Ovary (tissue), 9 donors: ENCODE measurements around the gene DISC1. TPM values are rescaled to one million over a fixed set of nuclear protein-coding genes. Genes with fewer than 3 reads are reported as not detected.

ENCODE experiments used
- DNase-seq, 5 donors: peaks; one replicate each; pipeline ENCODE4 v3.0.0-alpha.2; 2019 to 2020
- H3K27ac ChIP-seq, 2 donors: fragments of 200-600 bp; one replicate each; pipeline versions ENCODE4 v1.5.1 to v1.8.0; 2019 to 2022
- H3K27me3 ChIP-seq: fragments of 200-600 bp; one replicate; pipeline ENCODE4 v1.8.0; 2022
- H3K36me3 ChIP-seq: fragments of 200-600 bp; sonication (generic); one replicate; pipeline ENCODE4 v1.5.1; 2019
- H3K4me1 ChIP-seq: one replicate; pipeline ENCODE4 v1.8.1; 2013; ENCODE audit warnings: mild to moderate bottlenecking, moderate library complexity; ENCODE audit not compliant: insufficient read depth
- H3K4me3 ChIP-seq: fragments of 200-600 bp; sonication (generic); one replicate; pipeline ENCODE4 v1.5.1; 2017
- H3K9me3 ChIP-seq, 2 donors: fragments of 200-600 bp in 1 of 2; sonication (generic) in 1 of 2; one replicate each; pipeline versions ENCODE4 v1.5.1 to v1.8.1; 2013 to 2019; ENCODE audit warnings: mild to moderate bottlenecking in 1 of 2, moderate library complexity in 1 of 2
- EP300 ChIP-seq: sonication (generic); formaldehyde crosslinking; IDR thresholded peaks from one replicate; pipeline ENCODE4 v1.6.1; 2017; ENCODE audit warnings: antibody characterized with exemption
- POLR2A ChIP-seq: fragments of 450-650 bp; IDR thresholded peaks from one replicate; pipeline ENCODE4 v1.6.1; 2017; ENCODE audit warnings: antibody characterized with exemption, mild to moderate bottlenecking, moderate library complexity
- WGBS, 3 donors: extraction: QIAGEN DNeasy Blood & Tissue Kit in 1 of 3; methylation state at CpG; one replicate each; pipeline versions ENCODE4 v1.1.5 to v1.1.7; 2013 to 2017; 5-methylcytosine and 5-hydroxymethylcytosine counted together
- intact Hi-C, 4 donors: fragments of 100-400 bp; cut with DNase I; formaldehyde crosslinking; loops; one replicate each; pipeline versions ENCODE4 v1.11.0 to v1.15.1; 2022 to 2023
- polyA plus RNA-seq, 2 donors: library from polyadenylated mRNA; stranded (reverse); fragments of 200-250 nt in 1 of 2; fragments of 350-450 nt in 1 of 2; fragmentation: Illumina TruSeq in 1 of 2; extraction: RNeasy Lipid Tissue Mini Kit (QIAGEN cat#74804) in 1 of 2; gene quantifications; one replicate each; pipeline ENCODE4 v1.2.3, GENCODE V29; 2013 to 2014
- total RNA-seq, 7 donors: library from RNA; depleted of rRNA in 2 of 7; stranded (reverse); fragments of >200 nt in 2 of 7; fragmentation: NEBNext Ultra II Directional in 3 of 7; extraction: Animal tissue kit (Norgen Biotek cat#: 25700) in 3 of 7; gene quantifications; one replicate each; pipeline versions ENCODE4 v1.1.0 to v1.2.4, GENCODE V29; 2016 to 2023
- TF ChIP-seq, protein P1 (sequence below), 3 donors: fragments of 450-650 bp in 2 of 3; fragments of 200-600 bp in 1 of 3; IDR thresholded peaks; one replicate each; pipeline versions ENCODE4 v1.5.1 to v1.8.0; 2016 to 2022; ENCODE audit warnings: antibody characterized with exemption in 3 of 3, mild to moderate bottlenecking in 1 of 3
- donor health status: DM: no; HTN: no; CAD: no; lungs with moderate emphysema.
- donor health status: DM: no; HTN: no; CAD: no.
- donor health status: Bipolar disorder and iron deficiency.
- donor health status: DM: yes; HTN: yes; CAD: no.
- donor health status: DM: no; HTN: no; CAD: no.
- donor health status: DM: yes; HTN: yes; CAD: no.

DISC1 gene
- total and polyA plus RNA-seq, 9 donors, result 3.0 to 24.3 (median 13.0) TPM

DNA sequence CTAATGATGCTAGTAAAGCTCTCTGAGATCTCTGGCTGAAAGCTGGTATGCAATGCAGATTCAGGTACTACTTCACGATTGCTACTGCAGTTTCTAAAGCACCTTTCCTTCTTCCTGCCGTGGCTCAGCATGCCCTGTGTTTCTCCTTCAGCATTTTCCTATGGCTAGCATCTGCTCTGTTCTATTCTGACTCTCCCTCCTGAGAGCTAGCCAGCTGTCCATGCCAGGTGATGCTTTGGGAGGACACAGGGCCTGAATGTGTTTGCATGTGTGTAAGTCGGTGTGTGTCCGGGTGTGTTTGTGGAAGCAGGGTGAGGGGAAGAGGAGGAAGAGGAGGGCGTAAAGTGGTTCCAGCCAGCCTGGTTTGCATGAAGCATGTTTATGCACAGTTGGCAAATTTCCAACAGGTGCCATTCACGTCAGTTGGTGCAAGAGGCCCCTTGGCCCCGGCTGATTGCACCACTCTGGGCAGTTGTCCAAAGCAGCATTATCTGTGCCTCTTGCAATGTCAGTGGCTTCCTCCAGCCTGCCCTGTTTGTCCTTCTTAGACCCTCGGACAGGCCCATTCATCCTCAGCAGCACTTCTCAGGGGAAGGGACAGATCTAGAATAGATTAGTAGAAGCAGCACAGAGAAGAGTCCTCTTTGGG, 433.3 kb downstream of the DISC1 start:
- TF ChIP-seq, protein P1, sequence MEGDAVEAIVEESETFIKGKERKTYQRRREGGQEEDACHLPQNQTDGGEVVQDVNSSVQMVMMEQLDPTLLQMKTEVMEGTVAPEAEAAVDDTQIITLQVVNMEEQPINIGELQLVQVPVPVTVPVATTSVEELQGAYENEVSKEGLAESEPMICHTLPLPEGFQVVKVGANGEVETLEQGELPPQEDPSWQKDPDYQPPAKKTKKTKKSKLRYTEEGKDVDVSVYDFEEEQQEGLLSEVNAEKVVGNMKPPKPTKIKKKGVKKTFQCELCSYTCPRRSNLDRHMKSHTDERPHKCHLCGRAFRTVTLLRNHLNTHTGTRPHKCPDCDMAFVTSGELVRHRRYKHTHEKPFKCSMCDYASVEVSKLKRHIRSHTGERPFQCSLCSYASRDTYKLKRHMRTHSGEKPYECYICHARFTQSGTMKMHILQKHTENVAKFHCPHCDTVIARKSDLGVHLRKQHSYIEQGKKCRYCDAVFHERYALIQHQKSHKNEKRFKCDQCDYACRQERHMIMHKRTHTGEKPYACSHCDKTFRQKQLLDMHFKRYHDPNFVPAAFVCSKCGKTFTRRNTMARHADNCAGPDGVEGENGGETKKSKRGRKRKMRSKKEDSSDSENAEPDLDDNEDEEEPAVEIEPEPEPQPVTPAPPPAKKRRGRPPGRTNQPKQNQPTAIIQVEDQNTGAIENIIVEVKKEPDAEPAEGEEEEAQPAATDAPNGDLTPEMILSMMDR (IDR thresholded peaks at IDR 0.05), result no peak
- TF ChIP-seq EP300 (no peak), POLR2A (no peak)
- no peaks in the 10 kb centered on the region for H3K36me3 ChIP-seq
- no peaks in the 10 kb centered on the region for H3K27me3 ChIP-seq
- DNase-seq, result no peak
- no peaks in the 10 kb centered on the region for H3K9me3 ChIP-seq
- WGBS, 3 donors, result 75 to 80% (median 79%) methylated on average over 8 of the region's 8 CpGs
- H3K4me1 ChIP-seq, result peaks cover 9% of the 10 kb centered on the region
- H3K27ac ChIP-seq, result no peak overlapping the region
- H3K4me3 ChIP-seq, result no peak overlapping the region
- intact Hi-C loops, result no loop called here

GRCh38 chr1:232062967-232063366, 436.4 kb downstream of the DISC1 start:
- 81 to 86% (median 85%) methylated on average over 3 of the region's 3 CpGs for WGBS, 3 donors
- H3K9me3 ChIP-seq, result no peaks in the 10 kb centered on the region
- no peak overlapping the region for H3K4me3 ChIP-seq
- no peak overlapping the region for H3K27ac ChIP-seq
- intact Hi-C loops, result no loop called here
- no peak for DNase-seq
- H3K27me3 ChIP-seq, result no peaks in the 10 kb centered on the region
- no peaks in the 10 kb centered on the region for H3K36me3 ChIP-seq
- H3K4me1 ChIP-seq, result peaks cover 9% of the 10 kb centered on the region
- TF ChIP-seq POLR2A (no peak), EP300 (no peak)
- TF ChIP-seq, protein P1 (IDR thresholded peaks at IDR 0.05), result no peak

GRCh38 chr1:232066521-232066920, 439.9 kb downstream of the DISC1 start:
- Histone ChIP-seq H3K4me1 (no peaks in the 10 kb centered on the region), H3K27me3 (no peaks in the 10 kb centered on the region), H3K27ac (no peak overlapping the region), H3K9me3 (no peaks in the 10 kb centered on the region), H3K36me3 (no peaks in the 10 kb centered on the region), H3K4me3 (no peak overlapping the region)
- intact Hi-C loops, result no loop called here
- TF ChIP-seq, protein P1 (IDR thresholded peaks at IDR 0.05), result no peak
- TF ChIP-seq POLR2A, result no peak
- no peak for TF ChIP-seq EP300
- no peak for DNase-seq
- WGBS, 3 donors, result 96 to 97% (median 96%) methylated on average over 3 of the region's 3 CpGs

- H3K36me3 ChIP-seq, result no peaks in the 10 kb centered on the region
- intact Hi-C loops, result no loop called here
- no peaks in the 10 kb centered on the region for H3K9me3 ChIP-seq
- 69 to 86% (median 80%) methylated on average over 1 of the region's 1 CpG for WGBS, 3 donors
- H3K4me3 ChIP-seq, result no peak overlapping the region
- TF ChIP-seq POLR2A (no peak), EP300 (no peak)
- TF ChIP-seq, protein P1 (IDR thresholded peaks at IDR 0.05), result no peak
- no peak for DNase-seq
- no peak overlapping the region for H3K27ac ChIP-seq
- no peaks in the 10 kb centered on the region for H3K27me3 ChIP-seq
- H3K4me1 ChIP-seq, result no peaks in the 10 kb centered on the region
Measured at GRCh38 chr1:232074265-232074664, 447.7 kb downstream of the DISC1 start.
